HepG2 (cell line): ENCODE data around the gene GRM2. TPM values are rescaled to one million over a fixed set of nuclear protein-coding genes. Genes with fewer than 3 reads are reported as not detected.

Source experiments
- CREM ChIP-seq, 2 experiments: sonication (generic) in 1 of 2; formaldehyde crosslinking in 1 of 2; IDR thresholded peaks; 2 replicates each; pipeline versions ENCODE4 v1.4.0 to v1.6.1; 2016 to 2020; ENCODE audit warnings: antibody characterized with exemption in 1 of 2, mild to moderate bottlenecking in 1 of 2, missing genetic modification reagents in 1 of 2
- FOXA3 ChIP-seq: IDR thresholded peaks from 2 replicates; pipeline ENCODE4 v1.6.1; 2016; ENCODE audit warnings: missing genetic modification reagents, missing compliant biosample characterization
- GPN1 ChIP-seq: sonication (generic); formaldehyde crosslinking; IDR thresholded peaks from 2 replicates; pipeline ENCODE4 v1.5.1; 2020; ENCODE audit warnings: missing genetic modification reagents, borderline replicate concordance
- GZF1 ChIP-seq: sonication (generic); formaldehyde crosslinking; IDR thresholded peaks from 2 replicates; pipeline ENCODE4 v1.5.1; 2020; ENCODE audit warnings: mild to moderate bottlenecking, missing genetic modification reagents
- MIER3 ChIP-seq: IDR thresholded peaks from 2 replicates; pipeline ENCODE4 v1.6.1; 2016; ENCODE audit warnings: missing compliant biosample characterization, borderline replicate concordance
- NFE2 ChIP-seq: sonication (generic); formaldehyde crosslinking; IDR thresholded peaks from 2 replicates; pipeline ENCODE4 v1.4.0; 2020; ENCODE audit warnings: missing genetic modification reagents
- PHF21A ChIP-seq: sonication (generic); formaldehyde crosslinking; IDR thresholded peaks from 2 replicates; pipeline ENCODE4 v1.5.0; 2020; ENCODE audit warnings: mild to moderate bottlenecking, missing genetic modification reagents
- POGZ ChIP-seq: sonication (generic); formaldehyde crosslinking; IDR thresholded peaks from 2 replicates; pipeline ENCODE4 v1.4.0; 2020; ENCODE audit warnings: mild to moderate bottlenecking, missing genetic modification reagents
- ZBTB7A ChIP-seq: sonication (generic); formaldehyde crosslinking; IDR thresholded peaks from 2 replicates; pipeline ENCODE4 v1.8.0; 2022; ENCODE audit warnings: mild to moderate bottlenecking, missing genetic modification reagents
- ZBTB7B ChIP-seq: sonication (generic); formaldehyde crosslinking; IDR thresholded peaks from 2 replicates; pipeline ENCODE4 v1.4.0; 2020; ENCODE audit warnings: missing genetic modification reagents
- ZNF138 ChIP-seq: sonication (generic); formaldehyde crosslinking; IDR thresholded peaks from 2 replicates; pipeline ENCODE4 v1.5.0; 2020; ENCODE audit warnings: mild to moderate bottlenecking, low read depth, missing genetic modification reagents
- ZNF577 ChIP-seq: sonication (generic); formaldehyde crosslinking; IDR thresholded peaks from 2 replicates; pipeline ENCODE4 v1.4.0; 2020; ENCODE audit warnings: mild to moderate bottlenecking, low read depth, missing genetic modification reagents, borderline replicate concordance
- ZNF652 ChIP-seq: IDR thresholded peaks from 2 replicates; pipeline ENCODE4 v1.6.1; 2016; ENCODE audit warnings: low read depth, borderline replicate concordance
- ZNF792 ChIP-seq: IDR thresholded peaks from 2 replicates; pipeline ENCODE4 v1.6.1; 2016
- polyA plus RNA-seq, 8 experiments: library from polyadenylated mRNA; depleted of rRNA in 3 of 8; stranded (reverse) in 7 of 8; unstranded in 1 of 8; fragments of >200 nt; fragmentation: Illumina TruSeq in 4 of 8; extraction: Trizol in 4 of 8; gene quantifications; 2 replicates each; pipeline versions ENCODE4 v1.2.1 to v1.2.3, GENCODE V29; 2011 to 2016; ENCODE audit warnings: low read depth in 4 of 8, missing spikeins in 1 of 8, mixed read lengths in 1 of 8; ENCODE audit not compliant: insufficient read depth in 1 of 8
- total RNA-seq, 5 experiments: library from RNA; depleted of rRNA; stranded (reverse); fragments of >200 nt; fragmentation: Illumina TruSeq; extraction: Trizol; gene quantifications; 2 replicates each; pipeline ENCODE4 v1.2.3, GENCODE V29; 2016; ENCODE audit warnings: low read depth in 1 of 5
- TF ChIP-seq, protein P1 (sequence below): IDR thresholded peaks from 2 replicates; pipeline ENCODE4 v1.6.1; 2016; ENCODE audit warnings: low read depth, control low read depth
- TF ChIP-seq, protein P2 (sequence below): IDR thresholded peaks from 2 replicates; pipeline ENCODE4 v1.6.1; 2016; ENCODE audit warnings: missing compliant biosample characterization, missing genetic modification reagents, borderline replicate concordance
- TF ChIP-seq, protein P3 (sequence below), 2 experiments: sonication (generic) in 1 of 2; formaldehyde crosslinking in 1 of 2; IDR thresholded peaks; 2 replicates each; pipeline versions ENCODE4 v1.6.1 to v1.9.0; 2014 to 2022; ENCODE audit warnings: antibody characterized with exemption in 1 of 2, borderline replicate concordance in 1 of 2, inconsistent platforms in 1 of 2, low read depth in 1 of 2, missing genetic modification reagents in 1 of 2

The GRM2 gene
- total and polyA plus RNA-seq, 2 of the 13 experiments (the other 11 are each of a cell fraction or from before 2014, with no cell fraction given), result 0.04 to 0.07 TPM

DNA sequence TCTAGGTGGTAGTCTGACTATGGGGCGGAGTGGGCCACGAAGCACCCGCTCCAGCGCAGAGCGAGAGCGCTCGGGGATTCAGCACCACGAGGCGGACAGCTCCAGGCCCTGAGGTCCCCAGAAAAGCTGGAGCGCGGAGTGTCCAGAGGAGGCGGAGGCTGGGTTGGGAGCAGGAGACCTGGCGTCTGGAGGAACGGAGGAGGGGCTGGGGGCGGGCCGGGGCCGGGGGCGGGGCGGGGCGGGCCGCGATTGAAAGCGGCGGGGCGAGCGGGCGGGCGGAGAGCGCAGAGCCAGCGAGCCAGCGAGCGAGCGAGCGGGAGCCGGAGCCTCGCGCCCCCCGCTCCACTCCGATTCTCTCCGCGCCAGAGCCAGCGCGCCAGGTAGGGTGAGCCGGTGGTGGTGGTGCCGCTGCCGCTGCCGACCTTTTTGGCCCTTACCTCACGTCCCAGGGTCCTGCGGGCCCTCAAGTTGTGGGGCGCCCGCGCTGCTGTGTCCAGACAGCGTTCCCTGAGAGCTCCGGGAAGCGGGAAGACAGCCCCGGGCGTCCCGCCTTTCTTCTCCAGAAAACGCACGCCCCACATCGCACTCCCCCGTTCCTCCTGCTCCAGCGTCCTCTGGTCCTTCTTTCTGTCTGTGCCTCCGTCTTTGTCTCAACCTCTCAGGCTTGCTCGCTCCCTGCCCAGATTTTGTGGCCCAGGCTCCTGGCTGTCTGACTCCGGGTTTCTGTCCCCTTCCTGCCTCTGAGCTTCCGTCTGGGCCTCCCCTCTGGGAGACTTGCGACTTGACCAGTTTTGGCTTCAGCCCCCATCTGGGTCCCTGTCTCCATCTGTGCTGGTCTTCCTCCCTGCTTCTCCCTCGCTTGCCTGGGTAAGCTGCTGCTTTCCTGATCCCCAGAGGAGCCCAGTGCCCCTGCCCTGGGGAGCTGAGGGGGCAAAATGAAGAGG, at the start of gene GRM2 (continued):
- TF ChIP-seq, protein P1, sequence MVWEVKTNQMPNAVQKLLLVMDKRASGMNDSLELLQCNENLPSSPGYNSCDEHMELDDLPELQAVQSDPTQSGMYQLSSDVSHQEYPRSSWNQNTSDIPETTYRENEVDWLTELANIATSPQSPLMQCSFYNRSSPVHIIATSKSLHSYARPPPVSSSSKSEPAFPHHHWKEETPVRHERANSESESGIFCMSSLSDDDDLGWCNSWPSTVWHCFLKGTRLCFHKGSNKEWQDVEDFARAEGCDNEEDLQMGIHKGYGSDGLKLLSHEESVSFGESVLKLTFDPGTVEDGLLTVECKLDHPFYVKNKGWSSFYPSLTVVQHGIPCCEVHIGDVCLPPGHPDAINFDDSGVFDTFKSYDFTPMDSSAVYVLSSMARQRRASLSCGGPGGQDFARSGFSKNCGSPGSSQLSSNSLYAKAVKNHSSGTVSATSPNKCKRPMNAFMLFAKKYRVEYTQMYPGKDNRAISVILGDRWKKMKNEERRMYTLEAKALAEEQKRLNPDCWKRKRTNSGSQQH (CRISPR knock-in tag), result 0 out of 2 replicates have a peak, but pooled peaks have one; percentile 80
- TF ChIP-seq, protein P2, sequence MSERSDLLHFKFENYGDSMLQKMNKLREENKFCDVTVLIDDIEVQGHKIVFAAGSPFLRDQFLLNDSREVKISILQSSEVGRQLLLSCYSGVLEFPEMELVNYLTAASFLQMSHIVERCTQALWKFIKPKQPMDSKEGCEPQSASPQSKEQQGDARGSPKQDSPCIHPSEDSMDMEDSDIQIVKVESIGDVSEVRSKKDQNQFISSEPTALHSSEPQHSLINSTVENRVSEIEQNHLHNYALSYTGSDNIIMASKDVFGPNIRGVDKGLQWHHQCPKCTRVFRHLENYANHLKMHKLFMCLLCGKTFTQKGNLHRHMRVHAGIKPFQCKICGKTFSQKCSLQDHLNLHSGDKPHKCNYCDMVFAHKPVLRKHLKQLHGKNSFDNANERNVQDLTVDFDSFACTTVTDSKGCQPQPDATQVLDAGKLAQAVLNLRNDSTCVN (CRISPR knock-in tag), result peak; percentile 88; the same call in 1 of the 2 replicates
- TF ChIP-seq FOXA3, result 0 out of 2 replicates have a peak, but pooled peaks have one; percentile 18
- TF ChIP-seq ZBTB7B (CRISPR knock-in tag), result 0 out of 2 replicates have a peak, but pooled peaks have one; percentile 22
- no peak for TF ChIP-seq CREM (IDR thresholded peaks at IDR 0.05)
- TF ChIP-seq CREM (CRISPR knock-in tag; IDR thresholded peaks at IDR 0.05), result peak; percentile 39; the same call in 1 of the 2 replicates
- peak; percentile 80; the same call in 1 of the 2 replicates for TF ChIP-seq GPN1 (CRISPR knock-in tag)
- TF ChIP-seq, protein P3, sequence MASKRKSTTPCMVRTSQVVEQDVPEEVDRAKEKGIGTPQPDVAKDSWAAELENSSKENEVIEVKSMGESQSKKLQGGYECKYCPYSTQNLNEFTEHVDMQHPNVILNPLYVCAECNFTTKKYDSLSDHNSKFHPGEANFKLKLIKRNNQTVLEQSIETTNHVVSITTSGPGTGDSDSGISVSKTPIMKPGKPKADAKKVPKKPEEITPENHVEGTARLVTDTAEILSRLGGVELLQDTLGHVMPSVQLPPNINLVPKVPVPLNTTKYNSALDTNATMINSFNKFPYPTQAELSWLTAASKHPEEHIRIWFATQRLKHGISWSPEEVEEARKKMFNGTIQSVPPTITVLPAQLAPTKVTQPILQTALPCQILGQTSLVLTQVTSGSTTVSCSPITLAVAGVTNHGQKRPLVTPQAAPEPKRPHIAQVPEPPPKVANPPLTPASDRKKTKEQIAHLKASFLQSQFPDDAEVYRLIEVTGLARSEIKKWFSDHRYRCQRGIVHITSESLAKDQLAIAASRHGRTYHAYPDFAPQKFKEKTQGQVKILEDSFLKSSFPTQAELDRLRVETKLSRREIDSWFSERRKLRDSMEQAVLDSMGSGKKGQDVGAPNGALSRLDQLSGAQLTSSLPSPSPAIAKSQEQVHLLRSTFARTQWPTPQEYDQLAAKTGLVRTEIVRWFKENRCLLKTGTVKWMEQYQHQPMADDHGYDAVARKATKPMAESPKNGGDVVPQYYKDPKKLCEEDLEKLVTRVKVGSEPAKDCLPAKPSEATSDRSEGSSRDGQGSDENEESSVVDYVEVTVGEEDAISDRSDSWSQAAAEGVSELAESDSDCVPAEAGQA (IDR thresholded peaks at IDR 0.05; ENCODE audit: low read depth), result no peak
- TF ChIP-seq, protein P3 (CRISPR knock-in tag; IDR thresholded peaks at IDR 0.05; ENCODE audit: borderline replicate concordance), result no peak
- TF ChIP-seq PHF21A (CRISPR knock-in tag), result no peak
- 0 out of 2 replicates have a peak, but pooled peaks have one; percentile 40 for TF ChIP-seq ZBTB7A (CRISPR knock-in tag)
- no peak for TF ChIP-seq ZNF577 (CRISPR knock-in tag)
- no peak for TF ChIP-seq GZF1
- TF ChIP-seq POGZ (CRISPR knock-in tag), result no peak
- TF ChIP-seq ZNF138, result no peak
- TF ChIP-seq ZNF792 (CRISPR knock-in tag), result peak; percentile 84
- no peak for TF ChIP-seq MIER3 (CRISPR knock-in tag)
- TF ChIP-seq ZNF652 (CRISPR knock-in tag), result no peak
- no peak for TF ChIP-seq NFE2
